ENCODE data around the gene ATP5F1E. TPM values are rescaled to one million over a fixed set of nuclear protein-coding genes. Genes with fewer than 3 reads are reported as not detected.

The ATP5F1E gene
- total and polyA plus RNA-seq, 2 donors (not counting 3 experiments of a cell fraction or from before 2014, with no cell fraction given): 29.0 to 107 TPM

DNA sequence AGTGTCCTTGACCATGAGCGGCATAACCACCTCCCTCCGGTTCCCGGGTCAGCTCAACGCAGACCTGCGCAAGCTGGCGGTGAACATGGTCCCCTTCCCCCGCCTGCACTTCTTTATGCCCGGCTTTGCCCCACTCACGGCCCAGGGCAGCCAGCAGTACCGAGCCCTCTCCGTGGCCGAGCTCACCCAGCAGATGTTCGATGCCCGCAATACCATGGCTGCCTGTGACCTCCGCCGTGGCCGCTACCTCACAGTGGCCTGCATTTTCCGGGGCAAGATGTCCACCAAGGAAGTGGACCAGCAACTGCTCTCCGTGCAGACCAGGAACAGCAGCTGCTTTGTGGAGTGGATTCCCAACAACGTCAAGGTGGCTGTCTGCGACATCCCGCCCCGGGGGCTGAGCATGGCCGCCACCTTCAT lies 8.0 kb downstream of the ATP5F1E start:
- Histone ChIP-seq H3K79me2 (ENCODE audit: control insufficient read depth, insufficient read depth, low read length) (peaks cover 48% of the 10 kb centered on the region), H3K9ac (replicated peaks; ENCODE audit: extremely low read depth, insufficient read depth, low read length) (no peak overlapping the region), H3K4me2 (ENCODE audit: insufficient read depth, low read length) (no peak overlapping the region), H3K4me1 (ENCODE audit: control insufficient read depth, extremely low read depth, insufficient read depth, low read length) (peaks cover 13% of the 10 kb centered on the region), H4K20me1 (replicated peaks; ENCODE audit: control insufficient read depth, extremely low read depth, insufficient read depth, low read length) (no peaks in the 10 kb centered on the region), H3K36me3 (ENCODE audit: control insufficient read depth in 2 of 2, extremely low read depth in 1 of 2, insufficient read depth in 2 of 2, low read length in 2 of 2) (peaks cover 15 to 18% of the 10 kb centered on the region in 2 experiments), H3K27ac (ENCODE audit: insufficient read depth, low read depth, low read length) (no peak overlapping the region), H3K9me3 (replicated peaks; ENCODE audit: control insufficient read depth, insufficient read depth, low read length) (no peaks in the 10 kb centered on the region), H3K27me3 (ENCODE audit: control insufficient read depth in 2 of 2, insufficient read depth in 2 of 2, low read length in 2 of 2) (no peaks in the 10 kb centered on the region), H2AFZ (ENCODE audit: low read depth, low read length) (no peak overlapping the region), H3K9me1 (replicated peaks; ENCODE audit: control insufficient read depth, extremely low read depth, insufficient read depth, low read length) (no peaks in the 10 kb centered on the region), H3K4me3 (replicated peaks in 1 of 3; ENCODE audit: insufficient read depth in 1 of 3, low read depth in 1 of 3, low read length in 3 of 3) (no peak overlapping the region)
- BruUV-seq (replicated peaks): no TSS peak
- intact Hi-C loops (cut with micrococcal nuclease): no loop called here
- TF ChIP-seq JUN (IDR thresholded peaks at IDR 0.05; ENCODE audit: borderline replicate concordance, insufficient read depth, insufficient read length, low read depth) (no peak), POLR2A (IDR thresholded peaks at IDR 0.05; ENCODE audit: low read depth, low read length) (no peak)
- dilution Hi-C loops (cut with MboI; ENCODE audit: extremely low pct_ligation_motif_present, low sequenced_read_pairs): no loop called here
- CTCF ChIA-PET: interaction anchor here (1.8 kb wide), 1 partner anchor 8 kb away, joined by 7 read pairs; the partner anchor contains the start of gene ATP5F1E
- POLR2A ChIA-PET: no interaction called here
- no peak for DNase-seq (ENCODE audit: low read depth, low spot score)
- FAIRE-seq: no peak

DNA sequence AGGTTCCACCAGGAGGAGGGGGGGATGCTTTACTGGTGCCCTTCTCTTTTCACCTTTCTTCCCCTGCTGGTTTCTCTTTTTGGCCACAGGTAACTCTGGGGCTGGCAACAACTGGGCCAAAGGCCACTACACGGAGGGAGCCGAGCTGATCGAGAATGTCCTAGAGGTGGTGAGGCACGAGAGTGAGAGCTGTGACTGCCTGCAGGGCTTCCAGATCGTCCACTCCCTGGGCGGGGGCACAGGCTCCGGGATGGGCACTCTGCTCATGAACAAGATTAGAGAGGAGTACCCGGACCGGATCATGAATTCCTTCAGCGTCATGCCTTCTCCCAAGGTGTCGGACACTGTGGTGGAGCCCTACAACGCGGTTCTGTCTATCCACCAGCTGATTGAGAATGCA lies 8.5 kb downstream of the ATP5F1E start:
- Histone ChIP-seq H3K9me1 (replicated peaks; ENCODE audit: control insufficient read depth, extremely low read depth, insufficient read depth, low read length) (no peaks in the 10 kb centered on the region), H3K4me2 (ENCODE audit: insufficient read depth, low read length) (no peak overlapping the region), H2AFZ (ENCODE audit: low read depth, low read length) (no peak overlapping the region), H3K27ac (ENCODE audit: insufficient read depth, low read depth, low read length) (no peak overlapping the region), H3K4me1 (ENCODE audit: control insufficient read depth, extremely low read depth, insufficient read depth, low read length) (peaks cover 9% of the 10 kb centered on the region), H3K9ac (replicated peaks; ENCODE audit: extremely low read depth, insufficient read depth, low read length) (no peak overlapping the region), H4K20me1 (replicated peaks; ENCODE audit: control insufficient read depth, extremely low read depth, insufficient read depth, low read length) (no peaks in the 10 kb centered on the region), H3K4me3 (replicated peaks in 1 of 3; ENCODE audit: insufficient read depth in 1 of 3, low read depth in 1 of 3, low read length in 3 of 3) (no peak overlapping the region), H3K36me3 (ENCODE audit: control insufficient read depth in 2 of 2, extremely low read depth in 1 of 2, insufficient read depth in 2 of 2, low read length in 2 of 2) (peaks cover 15 to 18% of the 10 kb centered on the region in 2 experiments), H3K27me3 (ENCODE audit: control insufficient read depth in 2 of 2, insufficient read depth in 2 of 2, low read length in 2 of 2) (no peaks in the 10 kb centered on the region), H3K79me2 (ENCODE audit: control insufficient read depth, insufficient read depth, low read length) (peaks cover 43% of the 10 kb centered on the region), H3K9me3 (replicated peaks; ENCODE audit: control insufficient read depth, insufficient read depth, low read length) (no peaks in the 10 kb centered on the region)
- FAIRE-seq (no peak), DNase-seq (ENCODE audit: low read depth, low spot score) (no peak)
- no peak for TF ChIP-seq POLR2A (IDR thresholded peaks at IDR 0.05; ENCODE audit: low read depth, low read length)
- no peak for TF ChIP-seq POLR2AphosphoS5 (IDR thresholded peaks at IDR 0.05; ENCODE audit: insufficient read depth, low read depth, low read length)
- TF ChIP-seq, protein P1, sequence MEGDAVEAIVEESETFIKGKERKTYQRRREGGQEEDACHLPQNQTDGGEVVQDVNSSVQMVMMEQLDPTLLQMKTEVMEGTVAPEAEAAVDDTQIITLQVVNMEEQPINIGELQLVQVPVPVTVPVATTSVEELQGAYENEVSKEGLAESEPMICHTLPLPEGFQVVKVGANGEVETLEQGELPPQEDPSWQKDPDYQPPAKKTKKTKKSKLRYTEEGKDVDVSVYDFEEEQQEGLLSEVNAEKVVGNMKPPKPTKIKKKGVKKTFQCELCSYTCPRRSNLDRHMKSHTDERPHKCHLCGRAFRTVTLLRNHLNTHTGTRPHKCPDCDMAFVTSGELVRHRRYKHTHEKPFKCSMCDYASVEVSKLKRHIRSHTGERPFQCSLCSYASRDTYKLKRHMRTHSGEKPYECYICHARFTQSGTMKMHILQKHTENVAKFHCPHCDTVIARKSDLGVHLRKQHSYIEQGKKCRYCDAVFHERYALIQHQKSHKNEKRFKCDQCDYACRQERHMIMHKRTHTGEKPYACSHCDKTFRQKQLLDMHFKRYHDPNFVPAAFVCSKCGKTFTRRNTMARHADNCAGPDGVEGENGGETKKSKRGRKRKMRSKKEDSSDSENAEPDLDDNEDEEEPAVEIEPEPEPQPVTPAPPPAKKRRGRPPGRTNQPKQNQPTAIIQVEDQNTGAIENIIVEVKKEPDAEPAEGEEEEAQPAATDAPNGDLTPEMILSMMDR (IDR thresholded peaks at IDR 0.05; ENCODE audit: extremely low read depth in 1 of 2, insufficient read depth in 1 of 2, low read depth in 1 of 2, low read length in 2 of 2): no peak
- TF ChIP-seq, protein P2, sequence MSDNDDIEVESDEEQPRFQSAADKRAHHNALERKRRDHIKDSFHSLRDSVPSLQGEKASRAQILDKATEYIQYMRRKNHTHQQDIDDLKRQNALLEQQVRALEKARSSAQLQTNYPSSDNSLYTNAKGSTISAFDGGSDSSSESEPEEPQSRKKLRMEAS (IDR thresholded peaks at IDR 0.05; ENCODE audit: insufficient read depth, insufficient read length): no peak
- no peak for TF ChIP-seq MYC (IDR thresholded peaks at IDR 0.05; ENCODE audit: low read depth, low read length)
- no TSS peak for BruUV-seq (replicated peaks)
- dilution Hi-C loops (cut with MboI; ENCODE audit: extremely low pct_ligation_motif_present, low sequenced_read_pairs) (no loop called here), intact Hi-C loops (cut with micrococcal nuclease) (no loop called here)
- CTCF ChIA-PET: interaction anchor here (1.8 kb wide), 1 partner anchor 9 kb away, joined by 7 read pairs; the partner anchor contains the start of gene ATP5F1E
- POLR2A ChIA-PET: no interaction called here

All from endothelial cell of umbilical vein (primary cell).